GM12873 (cell line): ENCODE measurements around the gene ACSS1.

Source experiments
- TF ChIP-seq, protein P1 (sequence below): IDR thresholded peaks from 2 replicates; pipeline ENCODE4 v1.5.1; 2012; ENCODE audit warnings: low read depth, mild to moderate bottlenecking, moderate library complexity, low read length, control low read depth; ENCODE audit not compliant: insufficient read depth; ENCODE audit errors: missing control alignments

ACSS1 gene

DNA sequence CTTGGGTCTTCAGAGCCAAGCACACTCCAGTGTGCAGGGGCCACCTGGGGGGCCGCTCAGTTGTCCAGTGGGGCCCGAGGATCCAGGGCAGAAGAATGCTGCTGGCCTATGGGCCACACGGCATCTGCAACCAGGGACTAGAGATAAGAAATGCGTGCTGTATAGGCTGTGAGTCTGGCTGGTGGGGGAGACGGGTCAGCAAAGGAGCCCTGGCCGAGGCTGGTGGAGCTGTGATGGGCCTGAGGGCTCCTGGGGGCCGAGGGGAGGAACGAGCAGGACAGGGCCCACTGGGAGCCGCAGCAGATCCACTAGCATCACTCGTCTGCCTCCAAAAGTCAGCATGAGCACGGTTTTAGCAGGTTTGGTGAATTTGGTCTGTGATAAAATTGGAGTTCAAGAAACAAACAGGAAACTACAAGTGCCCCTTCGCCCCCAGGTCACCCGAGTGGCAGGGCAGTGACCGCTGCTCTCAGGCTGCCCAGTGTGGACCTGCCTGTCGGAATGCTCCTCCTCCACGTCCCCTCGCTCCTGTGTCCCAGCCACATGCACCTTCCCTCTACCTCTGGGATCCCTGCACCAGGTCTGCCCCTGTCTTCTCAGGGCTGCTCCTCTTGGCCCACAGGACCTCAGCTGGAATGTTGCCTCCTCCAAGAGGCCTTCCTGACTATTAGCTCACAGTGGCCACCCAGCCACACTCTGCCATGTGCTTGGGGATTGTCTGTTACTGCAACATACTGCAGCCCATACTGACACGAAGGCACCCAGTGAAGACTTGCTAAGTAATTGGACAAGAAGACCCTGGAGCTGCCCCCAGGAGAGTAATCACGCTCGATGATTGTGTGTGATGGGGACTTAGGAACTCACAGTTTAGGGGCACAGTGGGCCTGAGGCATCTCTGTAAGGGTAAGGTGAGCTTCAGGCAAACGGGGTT, 10.9 kb downstream of the ACSS1 start:
- TF ChIP-seq, protein P1, sequence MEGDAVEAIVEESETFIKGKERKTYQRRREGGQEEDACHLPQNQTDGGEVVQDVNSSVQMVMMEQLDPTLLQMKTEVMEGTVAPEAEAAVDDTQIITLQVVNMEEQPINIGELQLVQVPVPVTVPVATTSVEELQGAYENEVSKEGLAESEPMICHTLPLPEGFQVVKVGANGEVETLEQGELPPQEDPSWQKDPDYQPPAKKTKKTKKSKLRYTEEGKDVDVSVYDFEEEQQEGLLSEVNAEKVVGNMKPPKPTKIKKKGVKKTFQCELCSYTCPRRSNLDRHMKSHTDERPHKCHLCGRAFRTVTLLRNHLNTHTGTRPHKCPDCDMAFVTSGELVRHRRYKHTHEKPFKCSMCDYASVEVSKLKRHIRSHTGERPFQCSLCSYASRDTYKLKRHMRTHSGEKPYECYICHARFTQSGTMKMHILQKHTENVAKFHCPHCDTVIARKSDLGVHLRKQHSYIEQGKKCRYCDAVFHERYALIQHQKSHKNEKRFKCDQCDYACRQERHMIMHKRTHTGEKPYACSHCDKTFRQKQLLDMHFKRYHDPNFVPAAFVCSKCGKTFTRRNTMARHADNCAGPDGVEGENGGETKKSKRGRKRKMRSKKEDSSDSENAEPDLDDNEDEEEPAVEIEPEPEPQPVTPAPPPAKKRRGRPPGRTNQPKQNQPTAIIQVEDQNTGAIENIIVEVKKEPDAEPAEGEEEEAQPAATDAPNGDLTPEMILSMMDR: no peak

DNA sequence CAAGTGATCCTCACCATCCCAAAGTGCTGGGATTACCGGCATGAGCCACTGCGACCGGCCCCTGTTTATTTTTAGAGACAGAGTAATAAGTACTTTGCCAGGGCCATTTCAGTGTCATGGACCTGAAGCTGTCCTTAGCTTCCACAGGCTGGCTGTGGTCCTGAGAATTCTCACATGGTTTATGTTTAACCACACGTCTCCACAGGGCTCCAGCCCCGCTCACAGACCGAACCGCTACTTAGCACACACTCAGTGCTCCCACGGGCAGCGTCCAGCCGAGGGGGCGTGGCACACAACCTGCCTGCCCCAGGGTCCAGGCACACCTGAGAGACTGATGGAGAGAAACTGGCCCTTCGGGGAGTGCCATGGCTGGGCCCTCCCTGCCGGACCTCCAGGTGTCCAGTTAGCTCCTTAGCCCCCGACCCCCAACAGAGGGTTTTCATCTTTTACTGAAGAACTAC, 11.7 kb downstream of the ACSS1 start:
- TF ChIP-seq, protein P1: no peak

DNA sequence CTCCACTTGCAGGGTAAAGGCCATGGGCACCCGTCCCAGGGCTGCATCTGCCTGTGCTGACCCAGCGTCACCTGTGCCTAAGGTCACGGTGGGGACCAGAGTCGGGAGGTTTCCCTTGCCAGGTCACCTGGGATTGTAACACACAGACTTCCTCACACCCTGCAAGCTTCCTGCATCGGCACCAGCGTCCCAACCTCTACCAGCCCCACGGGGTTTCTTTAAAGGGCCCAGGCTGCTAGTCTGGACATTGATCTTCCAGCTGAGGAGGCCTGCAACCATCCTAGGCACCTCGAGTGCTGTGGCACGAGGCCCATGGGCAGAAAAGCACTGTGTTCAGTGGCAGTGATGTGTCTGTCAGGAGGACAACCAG, 12.6 kb downstream of the ACSS1 start:
- TF ChIP-seq, protein P1: no peak

DNA sequence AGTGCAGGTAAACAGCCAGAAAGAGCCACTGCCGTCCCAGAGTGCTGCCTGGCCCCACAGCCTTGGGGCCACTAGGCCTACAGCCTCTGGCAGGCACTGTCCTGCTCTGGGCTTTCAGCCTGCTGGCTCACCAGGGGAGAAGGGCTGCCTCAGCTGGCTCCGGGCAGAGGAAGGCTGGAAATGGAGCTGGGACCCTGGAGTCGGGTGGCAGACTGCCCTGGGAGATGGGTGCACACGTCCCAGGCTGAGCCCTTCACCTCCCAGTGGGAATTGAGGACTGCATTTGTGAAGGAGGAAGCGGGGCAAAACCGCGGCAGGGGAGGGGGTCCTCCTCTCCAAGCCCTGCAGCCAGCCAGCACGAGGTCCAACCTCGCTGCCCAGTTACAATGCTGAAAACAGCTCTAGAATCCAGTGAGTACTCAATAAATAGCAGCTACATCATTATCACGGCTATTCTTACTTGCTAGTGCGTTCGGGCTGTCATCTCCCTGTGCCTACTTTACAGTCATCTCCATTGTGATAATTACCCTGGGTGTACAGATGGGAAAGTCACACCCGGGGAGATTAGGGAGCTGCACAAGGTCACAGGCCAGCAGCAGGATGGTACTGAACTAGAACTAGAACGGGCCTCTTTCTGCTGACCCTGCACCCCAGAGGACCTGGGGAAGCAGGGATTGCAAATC, 13.1 kb downstream of the ACSS1 start:
- TF ChIP-seq, protein P1: no peak

DNA sequence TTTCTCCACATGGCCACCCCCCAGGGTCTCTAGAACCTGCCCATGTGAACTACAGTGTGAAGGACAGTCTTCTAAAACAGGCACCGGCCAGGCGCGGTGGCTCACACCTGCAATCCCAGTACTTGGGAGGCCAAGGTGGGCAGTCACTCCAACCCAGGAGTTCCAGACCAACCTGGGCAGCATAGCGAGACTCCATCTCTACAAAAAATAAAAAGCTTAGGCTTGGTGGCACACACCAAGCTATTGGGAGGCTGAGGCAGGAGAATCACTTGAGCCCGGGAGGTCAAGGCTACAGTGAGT, 13.7 kb downstream of the ACSS1 start:
- TF ChIP-seq, protein P1: no peak

DNA sequence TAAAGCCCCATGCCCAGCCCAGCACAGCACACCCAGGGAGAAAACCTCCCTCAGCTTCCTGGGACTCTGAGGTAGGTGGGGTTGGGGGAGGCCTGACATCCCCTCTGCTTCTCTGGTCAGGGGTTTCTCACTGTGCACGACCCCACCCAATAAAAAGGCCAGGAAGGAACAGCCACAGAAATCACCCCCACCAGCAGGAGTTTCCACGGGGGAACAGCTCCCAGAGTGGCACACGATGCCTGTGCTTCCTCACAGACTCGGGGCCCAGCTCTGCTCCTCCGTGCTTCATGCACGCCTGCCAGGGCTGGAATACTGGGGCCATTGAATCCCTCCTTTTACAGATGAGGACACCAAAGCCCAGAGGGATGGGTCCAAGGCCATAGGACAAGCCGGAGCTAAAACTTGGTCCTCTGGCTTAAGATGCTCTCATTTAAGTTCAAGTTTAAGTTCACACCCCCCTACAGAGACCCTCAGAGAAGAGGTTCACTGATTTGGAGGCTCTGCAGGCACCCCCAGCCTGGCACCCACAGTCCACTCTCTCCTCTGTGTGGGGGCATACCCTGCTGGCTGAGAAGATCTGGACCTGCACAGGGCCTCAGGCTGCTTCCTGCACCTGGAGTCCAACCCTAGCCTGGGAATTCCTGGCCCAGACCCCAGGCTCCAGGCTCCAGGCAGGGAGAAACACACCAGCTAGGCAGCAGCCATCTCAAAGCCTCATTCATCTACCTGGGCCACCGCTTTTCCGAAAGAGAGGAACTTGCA, 14.3 kb downstream of the ACSS1 start:
- TF ChIP-seq, protein P1: no peak
